HL-60/S4 (cell line): ENCODE results near the gene DBF4B.

Source experiments
- in situ Hi-C: fragments of 300-500 bp; cut with MboI; formaldehyde crosslinking; loops from 2 replicates; pipeline ENCODE4 v1.14.3; 2022; ENCODE audit warnings: low sequenced_read_pairs

DBF4B gene

DNA sequence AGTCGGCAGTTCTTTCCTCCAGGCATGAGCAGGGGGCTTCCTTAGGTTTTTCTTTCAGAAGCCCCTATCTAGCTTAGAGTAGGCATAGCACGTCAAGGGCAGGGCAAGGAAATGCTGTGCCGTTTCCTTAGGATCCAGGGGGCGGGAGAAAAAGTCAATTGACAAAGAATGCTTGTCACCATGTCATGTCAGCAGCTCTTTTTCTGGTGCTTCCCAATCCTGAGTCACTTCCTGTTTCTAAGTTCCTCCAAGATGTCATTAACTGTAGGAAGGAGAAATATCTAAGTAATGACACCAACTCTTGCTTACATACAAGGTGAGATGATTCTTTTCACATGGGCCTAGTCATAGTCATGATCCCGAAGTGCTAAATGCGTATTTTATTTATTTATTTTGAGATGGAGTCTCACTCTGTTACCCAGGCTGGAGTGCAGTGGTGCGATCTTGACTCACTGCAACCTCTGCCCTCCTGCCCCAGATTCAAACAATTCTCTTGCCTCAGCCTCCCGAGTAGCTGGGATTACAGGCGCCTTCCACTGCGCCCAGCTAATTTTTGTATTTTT lies 86.5 kb downstream of the DBF4B start:
- in situ Hi-C loops, result no loop called here

GRCh38 chr17:44795421-44795820 lies 87.0 kb downstream of the DBF4B start:
- in situ Hi-C loops, result no loop called here

DNA sequence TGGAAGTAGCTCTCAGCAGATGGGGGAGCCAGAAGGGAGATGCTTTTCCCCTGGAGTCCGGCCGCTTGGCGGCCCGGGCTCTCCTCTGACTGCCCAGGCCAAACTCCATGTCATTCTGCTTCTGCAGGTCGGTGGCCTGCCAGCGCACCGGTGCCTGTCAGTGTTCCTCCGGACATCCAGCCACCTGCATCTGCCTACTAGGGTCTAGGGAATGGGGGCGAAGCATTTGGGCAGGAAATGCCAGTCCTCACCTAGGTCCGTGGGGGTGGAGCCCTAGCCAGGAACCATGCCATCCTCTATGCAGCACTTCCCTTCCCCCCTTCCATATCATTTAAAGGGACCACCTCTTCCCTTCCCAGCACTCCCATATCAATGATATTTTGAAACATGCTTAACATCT lies 87.5 kb downstream of the DBF4B start:
- in situ Hi-C loops, result no loop called here

DNA sequence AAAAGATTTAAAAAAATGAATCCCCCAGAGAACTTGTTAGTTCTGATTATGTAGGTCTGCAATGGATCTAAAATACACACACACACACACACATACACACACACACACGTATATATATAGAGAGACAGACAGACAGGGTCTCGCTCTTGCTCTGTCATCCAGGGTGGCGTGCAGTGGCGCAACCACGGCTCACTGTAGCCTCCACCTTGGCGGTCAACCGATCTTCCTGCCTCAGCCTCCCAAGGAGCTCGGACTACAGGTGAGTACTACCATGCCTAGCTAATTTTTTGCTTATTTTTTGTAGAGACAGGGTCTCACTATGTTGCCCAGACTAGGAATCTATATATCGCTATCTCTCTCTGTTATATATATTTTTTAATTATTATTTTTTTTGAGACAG lies 88.3 kb downstream of the DBF4B start:
- in situ Hi-C loops, result no loop called here

DNA sequence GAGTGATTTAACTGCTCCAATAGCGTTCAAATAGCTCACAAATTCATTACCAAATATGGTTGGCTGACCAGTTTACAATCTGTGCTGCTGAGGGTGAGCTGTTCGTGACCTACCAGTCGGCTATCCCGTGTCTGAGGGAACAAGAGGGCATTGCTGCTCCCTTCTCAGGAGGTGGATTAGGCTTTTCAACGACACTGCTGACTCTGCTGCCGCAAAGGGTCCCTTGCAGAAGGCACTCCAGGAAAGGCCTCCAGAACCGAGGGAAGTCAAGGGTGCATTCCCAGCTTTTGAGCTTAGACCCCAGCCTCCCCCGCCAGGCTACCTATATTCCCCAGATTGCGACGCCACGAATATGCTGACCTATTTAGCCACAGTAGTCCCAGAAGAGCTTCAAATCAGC lies 89.3 kb downstream of the DBF4B start:
- in situ Hi-C loops, result no loop called here

GRCh38 chr17:44798356-44798755 lies 89.9 kb downstream of the DBF4B start:
- in situ Hi-C loops, result no loop called here
